ENCODE results near the gene LMAN1L.

The LMAN1L gene

DNA sequence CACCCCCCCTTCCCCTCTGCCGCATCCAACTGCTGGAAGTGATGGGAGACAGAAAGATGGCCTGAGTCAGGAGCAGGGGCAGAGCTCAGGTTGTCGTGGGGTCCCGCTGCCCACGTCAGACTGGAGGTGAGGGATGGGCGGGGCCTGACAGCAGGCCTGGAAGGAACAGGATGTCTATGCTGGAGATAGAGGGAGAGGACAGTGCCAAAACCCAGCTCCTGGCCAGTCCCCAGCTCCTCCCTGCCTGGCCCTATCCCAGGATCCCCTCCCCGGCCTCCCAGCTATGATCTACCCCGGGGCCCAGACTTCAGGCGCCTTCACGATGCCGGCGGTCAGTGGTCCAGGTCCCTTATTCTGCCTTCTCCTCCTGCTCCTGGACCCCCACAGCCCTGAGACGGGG is at the start of gene LMAN1L:
Gene LMAN1L, plus strand, starts transcription at position 303 of the 400 bp plus-strand sequence. Its CDS starts 20 bp downstream, at position 323.
- DNase-seq (ENCODE audit: low read depth) = no peak

DNA sequence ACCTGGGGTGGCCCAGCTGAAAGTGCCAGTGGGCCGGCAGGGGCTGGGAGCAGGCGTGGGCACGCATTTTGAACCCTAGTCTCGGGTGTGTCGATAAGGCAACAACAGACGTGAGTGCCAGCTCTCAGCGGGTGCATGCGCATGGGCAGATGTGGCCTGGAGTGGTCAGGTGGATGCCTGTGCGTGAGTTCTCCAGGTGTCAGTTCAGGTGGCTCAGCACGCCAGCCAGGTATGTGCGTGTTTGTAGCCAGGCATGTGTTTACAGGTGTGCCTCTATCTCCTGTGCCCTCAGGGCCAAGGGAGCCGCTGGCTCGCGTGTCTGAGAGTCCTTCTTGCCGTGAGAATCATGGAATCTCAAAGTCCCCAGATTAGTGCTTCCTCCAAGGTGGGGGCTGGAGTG is 49.2 kb upstream of the LMAN1L start:
- DNase-seq (ENCODE audit: low read depth) = no peak

DNA sequence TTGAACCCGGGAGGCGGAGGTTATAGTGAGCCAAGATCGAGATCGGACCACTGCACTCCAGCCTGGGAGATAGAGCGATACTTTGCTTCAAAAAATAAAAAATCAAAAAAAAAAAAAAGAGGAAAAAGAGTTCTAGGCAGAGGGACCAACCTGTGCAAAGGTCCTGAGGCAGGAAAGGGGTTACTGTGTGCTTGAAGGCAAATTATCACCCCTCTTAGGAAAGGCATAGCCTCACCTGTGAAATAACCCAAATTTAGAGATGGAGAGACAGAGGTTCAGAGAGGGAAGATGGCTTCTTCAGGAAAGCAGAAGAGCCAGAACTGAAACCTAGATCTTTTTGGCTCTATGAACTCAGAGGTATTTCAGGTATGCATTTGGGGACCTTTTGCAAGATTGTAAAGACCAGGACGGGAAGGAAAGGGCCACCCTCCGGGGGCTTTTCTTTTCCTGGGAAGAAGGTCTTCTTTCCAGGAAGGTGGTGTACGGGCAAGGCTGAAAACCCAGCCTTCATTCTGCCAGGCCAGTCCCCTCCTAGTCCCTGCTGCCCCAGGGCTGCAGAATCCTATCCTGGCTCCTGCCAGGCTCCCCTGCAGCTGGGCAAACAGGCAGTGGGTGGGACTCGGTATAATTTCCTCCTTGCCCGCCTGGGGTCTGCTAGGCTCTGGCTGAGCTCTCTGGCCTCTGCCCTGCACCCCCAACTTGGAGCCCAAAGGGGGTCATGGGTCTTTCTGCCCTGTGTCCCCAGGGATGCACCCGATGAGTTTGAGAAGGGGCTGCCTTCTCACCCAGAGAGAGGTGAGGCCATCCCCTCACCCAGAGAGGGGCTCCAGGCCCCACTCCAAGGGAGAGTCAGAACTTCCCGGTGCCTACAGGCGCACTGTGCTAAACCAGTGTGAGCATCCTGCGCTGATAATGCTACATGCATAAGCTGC is 45.2 kb upstream of the LMAN1L start:
- DNase-seq (ENCODE audit: low read depth) = no peak

DNA sequence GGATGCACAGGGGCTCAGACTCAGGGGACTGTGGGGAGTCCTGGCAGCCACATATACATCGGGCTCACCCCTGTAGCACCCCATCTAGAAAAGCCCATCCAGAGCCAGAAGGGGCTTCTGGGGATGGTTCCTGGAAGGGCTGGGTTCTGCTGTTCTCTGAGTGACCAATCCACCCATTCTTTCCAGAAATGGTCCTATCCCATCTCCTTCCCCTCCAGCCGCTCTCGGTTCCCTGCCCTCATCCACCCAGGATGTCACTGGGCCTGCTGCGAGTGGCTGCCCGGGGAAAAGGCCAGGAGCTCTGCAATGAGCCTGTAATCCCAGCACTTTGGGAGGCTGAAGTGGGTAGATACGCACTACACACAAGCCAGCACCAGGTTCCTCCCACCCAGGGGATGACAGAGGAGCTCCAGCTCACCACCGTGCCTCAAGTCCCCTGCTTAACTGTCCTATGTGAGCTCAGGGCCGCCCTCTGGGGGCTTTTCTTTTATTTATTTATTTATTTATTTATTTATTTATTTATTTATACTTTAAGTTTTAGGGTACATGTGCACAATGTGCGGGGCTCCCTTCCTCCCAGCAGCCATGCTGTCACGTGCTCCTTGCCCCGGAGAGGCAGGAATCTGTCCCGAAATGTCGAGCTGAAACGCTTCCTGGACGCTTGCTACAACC is 44.4 kb upstream of the LMAN1L start:
- no peak for DNase-seq (ENCODE audit: low read depth)

DNA sequence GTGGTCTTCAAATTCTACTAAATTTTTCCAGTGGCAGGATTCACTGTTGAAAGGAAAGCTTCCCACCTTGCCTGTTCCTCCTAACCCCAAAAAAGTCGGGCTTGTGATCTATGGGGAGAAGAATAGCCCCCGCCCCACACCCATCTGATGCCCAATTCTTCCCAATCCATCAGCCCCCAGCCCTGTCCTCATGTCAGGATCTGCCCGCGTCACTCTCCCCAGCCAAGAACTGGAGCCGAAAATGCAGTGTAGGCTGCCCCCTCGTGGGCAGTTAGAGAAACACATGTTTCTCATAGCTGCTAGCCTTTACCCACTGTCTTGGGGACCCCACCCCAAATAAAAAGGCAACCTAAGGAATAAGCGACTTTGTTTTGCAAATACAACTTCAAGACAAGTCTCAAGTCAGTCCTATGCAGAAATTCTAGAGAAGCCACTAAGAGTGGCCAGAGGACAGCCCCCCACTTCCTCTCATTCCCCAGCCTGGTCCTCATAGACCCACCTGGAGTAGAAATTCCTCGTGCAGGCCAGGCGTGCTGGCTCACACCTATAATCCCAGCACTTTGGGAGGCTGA is 43.8 kb upstream of the LMAN1L start:
- DNase-seq (ENCODE audit: low read depth) = no peak

DNA sequence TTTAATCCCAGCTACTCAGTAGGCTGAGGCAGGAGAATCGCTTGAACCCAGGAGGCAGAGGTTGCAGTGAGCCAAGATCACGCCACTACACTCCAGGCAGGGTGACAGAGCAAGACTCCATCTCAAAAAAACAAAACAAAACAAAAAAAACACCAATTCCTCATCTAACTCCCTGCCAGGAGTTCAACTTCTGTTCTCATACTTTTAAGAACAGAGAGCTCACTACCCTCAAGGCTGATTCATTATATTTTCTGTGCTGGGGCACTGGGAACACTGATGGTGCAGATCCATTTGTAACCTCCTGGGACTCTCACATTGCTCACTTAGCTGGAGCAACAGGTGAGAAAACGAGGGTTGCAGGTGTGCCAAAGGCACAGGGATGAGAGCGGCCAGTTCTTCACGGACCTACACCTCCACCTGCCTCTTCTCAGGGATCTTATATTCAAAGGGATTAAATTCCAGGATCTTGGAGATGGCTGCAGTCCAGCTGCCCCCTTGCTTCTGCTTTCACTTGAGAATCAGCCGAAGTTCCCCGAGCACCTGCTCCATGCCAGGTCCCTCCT is 43.1 kb upstream of the LMAN1L start:
- no peak for DNase-seq (ENCODE audit: low read depth)

DNA sequence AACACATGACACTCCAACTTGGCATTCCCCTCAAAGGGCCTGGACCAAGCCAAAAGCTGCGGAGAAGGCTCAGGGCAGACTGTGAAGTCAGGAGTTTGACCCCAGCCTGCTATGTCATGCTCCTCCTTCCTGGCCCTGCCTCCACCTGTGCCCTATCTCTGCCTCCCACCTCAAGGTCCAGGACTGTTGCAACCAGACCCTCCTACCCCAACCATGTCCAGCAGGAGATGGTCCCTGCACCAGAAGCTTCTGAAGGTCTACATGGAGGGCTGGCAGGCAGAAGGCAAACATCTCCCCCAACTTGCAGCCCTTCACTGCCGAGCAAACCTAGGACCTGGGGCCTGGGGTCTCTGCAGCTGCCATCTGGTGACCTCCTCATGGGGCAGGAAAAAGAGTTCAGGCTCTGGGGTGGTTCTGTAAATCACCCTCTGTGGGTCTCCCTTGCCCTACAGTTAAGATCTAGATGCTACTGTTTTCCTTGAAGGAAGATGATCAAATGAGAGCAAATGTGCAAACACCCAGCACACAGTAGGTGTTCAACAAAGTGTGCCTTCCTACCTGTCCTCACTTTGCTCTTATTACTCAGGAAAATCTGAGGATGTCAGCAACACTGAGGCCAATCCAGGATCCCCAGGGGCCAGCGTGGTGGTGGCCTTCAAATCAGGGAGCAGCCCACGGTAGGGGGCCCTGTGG is 42.3 kb upstream of the LMAN1L start:
- DNase-seq (ENCODE audit: low read depth) = no peak

DNA sequence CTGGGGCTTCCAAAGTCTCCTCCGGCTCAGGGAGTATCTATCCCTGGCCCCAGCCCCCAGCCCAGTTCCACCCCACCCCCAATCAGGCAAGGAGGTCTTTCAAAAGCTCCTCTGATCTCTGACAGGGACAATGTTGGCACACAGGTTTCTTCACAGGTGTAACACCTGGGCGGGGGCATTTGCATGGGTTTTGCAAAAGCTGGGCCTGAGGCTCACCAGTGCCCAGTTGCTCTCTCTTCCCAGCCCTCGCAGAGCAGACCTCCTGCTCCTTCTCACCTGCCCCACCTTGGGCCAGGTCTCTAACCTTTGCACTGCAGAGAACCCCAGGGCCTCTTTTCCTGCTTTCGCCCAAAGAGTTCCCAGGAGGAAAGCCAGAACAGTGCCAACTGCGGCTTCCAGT is 39.3 kb upstream of the LMAN1L start:
- no peak for DNase-seq (ENCODE audit: low read depth)

DNA sequence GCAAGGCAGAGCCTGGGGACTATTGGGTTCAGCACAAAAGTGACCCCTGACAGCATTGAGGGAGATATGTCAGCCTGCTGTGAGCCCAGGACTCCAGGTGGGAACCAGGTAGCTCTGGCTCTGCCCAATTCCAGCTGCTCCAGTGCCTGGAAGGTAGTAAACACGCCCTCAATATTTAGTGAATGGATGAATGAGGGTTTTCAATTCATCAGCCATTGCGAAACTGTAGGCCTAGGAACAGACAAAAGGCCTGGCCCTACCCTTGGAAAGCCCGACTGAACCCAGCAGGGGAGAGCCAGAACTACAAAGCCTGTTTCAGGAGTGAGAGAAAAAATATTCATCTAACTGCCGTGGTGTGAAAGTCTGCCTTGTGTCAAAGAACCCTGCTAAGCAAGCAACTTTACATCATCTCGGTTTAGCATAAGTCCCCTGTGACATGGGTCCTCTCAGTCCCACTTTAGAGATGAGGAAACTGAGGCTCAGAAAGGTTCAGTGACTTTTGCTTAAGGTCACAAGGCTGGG is 38.8 kb upstream of the LMAN1L start:
- DNase-seq (ENCODE audit: low read depth) = no peak

DNA sequence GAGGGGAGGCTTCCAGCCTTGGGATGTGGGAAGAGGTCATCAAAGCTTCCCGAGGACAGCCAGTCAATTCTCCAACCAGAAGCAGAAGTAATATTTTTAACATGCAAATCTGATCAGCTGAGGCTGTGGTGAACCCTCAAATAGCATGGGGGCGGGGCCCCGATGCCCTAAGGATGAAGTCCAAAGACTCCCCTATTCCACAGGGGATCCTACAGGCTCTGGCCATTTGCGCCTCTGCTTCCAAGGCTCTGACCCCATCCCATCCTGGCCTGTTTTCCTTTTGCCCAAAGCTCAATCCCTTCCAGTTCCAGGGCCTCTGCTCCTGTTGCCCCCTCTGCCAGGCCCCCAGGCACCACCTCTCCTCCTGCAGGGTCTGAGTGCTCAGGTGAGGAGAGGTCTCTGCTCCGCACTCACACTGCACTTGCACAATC is 37.5 kb upstream of the LMAN1L start:
- no peak for DNase-seq (ENCODE audit: low read depth)

DNA sequence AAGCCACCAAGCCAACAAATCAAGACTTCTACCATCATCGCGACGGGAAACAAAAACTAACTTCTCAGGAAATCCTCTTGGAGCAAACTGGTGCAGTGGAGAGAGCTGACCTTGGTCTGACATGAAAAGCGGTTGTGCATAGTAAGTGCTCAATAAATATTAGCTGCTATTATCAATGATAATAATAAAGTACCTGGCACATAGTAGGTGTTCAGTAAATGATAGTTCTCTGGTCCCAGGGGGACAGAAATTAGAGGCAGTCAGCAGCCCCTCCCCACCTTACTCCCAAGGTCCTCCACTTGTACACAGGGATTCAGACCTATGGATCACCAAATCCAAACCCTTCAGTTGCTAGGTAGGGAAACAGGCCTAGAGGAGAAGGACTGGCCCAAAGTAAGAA is 36.7 kb upstream of the LMAN1L start:
- no peak for DNase-seq (ENCODE audit: low read depth)

DNA sequence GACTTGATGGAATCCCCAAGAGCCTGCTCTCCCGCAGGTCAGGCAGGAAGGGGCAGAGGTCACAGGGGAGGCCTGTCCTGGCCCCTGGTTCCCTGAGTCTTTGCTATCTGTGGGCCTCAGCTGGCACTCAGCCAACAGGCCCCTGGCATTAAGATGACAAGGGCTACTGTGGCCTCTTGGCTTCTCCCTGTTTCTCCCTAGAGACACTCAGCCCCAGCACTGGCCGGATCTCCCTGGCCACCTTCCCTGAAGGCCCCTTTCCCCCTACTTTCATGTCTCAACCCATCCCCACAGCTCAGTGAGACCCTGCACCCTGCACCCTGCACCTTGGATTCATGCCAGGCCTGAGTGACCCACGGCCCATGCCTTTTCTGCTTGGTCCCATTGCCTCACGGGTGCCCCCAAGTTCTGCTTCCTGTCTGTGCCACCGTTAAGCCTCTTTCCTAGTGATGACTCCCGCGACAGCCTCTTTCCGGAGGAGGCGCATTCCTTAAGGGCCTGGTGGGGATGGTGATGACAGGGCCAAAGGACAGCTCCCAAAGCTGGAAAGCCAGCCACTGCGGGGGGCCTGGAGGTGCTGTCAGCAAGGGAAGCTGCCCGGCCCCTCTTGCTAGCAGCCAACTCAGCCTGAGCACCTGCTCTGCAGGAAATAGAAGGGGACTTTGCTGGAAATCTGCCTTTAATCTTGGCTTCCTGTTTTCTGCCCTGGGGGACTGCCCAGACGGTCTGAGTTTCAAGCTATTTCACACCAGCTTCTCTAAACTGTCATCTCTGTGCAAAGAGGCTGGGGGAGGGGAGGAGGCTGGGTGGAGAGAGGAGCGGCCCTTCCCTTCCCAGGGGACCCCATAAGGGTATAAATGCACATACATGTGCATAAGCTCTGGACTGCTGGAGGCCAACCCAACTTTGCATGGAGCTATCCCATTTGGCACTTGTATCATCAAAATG is 35.5 kb upstream of the LMAN1L start:
- DNase-seq (ENCODE audit: low read depth) = peak; percentile 47

DNA sequence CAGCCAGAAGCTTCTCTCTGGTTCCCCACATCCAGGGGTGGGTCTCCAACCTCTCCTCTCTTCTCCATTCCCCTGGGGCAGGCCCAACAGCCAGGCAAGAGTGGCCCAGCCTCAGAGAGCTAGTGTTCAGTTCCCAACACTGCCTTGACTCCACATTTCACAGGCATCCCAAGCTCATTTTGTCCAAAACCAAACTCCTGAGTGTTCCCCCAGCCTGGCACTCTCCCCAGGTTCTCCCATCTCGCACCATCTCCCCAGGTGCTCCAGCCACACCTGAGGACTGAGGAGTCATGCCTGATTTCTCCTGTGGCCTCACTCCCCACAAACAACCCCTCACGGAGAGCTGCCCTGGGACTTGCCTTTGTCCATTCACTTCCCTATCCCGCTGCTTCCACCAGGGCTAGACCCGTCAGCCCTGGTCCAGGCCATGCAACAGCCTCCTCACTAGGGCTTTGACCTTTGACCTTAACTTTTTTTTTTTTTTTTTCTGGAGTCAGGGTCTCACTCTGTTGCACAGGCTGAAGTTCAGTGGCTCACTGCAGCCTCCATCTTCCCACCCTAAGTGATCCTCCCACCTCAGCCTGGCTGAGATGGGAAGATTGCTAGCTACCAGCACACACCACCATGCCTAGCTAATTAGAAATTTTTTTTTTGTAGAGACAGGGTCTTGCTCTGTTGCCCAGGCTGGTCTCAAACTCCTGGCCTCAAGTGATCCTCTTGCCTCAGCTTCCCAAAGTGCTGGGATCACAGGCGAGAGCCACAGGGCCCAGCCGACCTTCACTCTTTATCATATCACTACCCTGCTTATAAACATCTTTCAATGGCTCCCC is 34.7 kb upstream of the LMAN1L start:
- DNase-seq (ENCODE audit: low read depth) = no peak

DNA sequence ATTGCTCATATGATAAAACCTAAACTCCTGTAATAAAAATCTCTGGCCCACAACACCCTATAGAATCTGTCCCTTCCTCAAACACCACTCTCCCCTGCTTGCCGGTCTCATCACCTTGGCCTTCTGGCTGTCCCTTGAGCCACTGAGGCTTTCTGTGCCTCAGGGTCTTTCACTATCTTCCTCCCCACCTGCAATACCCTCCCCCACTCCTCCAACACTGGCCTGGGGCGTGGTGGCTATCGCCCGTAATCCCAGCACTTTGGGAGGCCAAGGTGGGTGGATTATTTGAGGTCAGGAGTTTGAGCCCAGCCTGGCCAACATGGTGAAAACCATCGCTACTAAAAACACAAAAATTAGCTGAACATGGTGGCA is 34.0 kb upstream of the LMAN1L start:
- DNase-seq (ENCODE audit: low read depth) = no peak

DNA sequence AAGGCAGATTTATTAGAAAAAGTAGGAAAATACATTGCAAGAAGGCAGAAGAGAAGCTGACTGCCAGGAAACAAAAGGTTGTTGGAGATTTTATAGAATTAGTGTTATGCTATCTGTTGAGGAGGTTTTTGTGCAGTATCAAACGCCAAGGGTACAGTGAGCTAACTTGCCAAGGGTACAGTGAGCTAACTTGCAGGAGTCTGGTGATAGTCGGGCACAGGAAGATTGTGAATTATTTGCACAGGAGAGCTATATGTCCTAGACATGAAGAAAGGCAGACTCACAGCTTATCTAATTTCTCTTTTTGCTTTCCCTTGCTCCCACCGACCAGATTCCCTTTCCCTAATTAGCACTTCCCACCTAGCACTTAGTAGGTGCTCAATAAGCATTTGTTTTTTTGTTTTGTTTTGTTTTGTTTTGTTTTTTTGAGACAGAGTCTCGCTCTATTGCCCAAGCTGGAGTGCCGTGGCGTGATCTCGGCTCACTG is 33.4 kb upstream of the LMAN1L start:
- DNase-seq (ENCODE audit: low read depth) = no peak

DNA sequence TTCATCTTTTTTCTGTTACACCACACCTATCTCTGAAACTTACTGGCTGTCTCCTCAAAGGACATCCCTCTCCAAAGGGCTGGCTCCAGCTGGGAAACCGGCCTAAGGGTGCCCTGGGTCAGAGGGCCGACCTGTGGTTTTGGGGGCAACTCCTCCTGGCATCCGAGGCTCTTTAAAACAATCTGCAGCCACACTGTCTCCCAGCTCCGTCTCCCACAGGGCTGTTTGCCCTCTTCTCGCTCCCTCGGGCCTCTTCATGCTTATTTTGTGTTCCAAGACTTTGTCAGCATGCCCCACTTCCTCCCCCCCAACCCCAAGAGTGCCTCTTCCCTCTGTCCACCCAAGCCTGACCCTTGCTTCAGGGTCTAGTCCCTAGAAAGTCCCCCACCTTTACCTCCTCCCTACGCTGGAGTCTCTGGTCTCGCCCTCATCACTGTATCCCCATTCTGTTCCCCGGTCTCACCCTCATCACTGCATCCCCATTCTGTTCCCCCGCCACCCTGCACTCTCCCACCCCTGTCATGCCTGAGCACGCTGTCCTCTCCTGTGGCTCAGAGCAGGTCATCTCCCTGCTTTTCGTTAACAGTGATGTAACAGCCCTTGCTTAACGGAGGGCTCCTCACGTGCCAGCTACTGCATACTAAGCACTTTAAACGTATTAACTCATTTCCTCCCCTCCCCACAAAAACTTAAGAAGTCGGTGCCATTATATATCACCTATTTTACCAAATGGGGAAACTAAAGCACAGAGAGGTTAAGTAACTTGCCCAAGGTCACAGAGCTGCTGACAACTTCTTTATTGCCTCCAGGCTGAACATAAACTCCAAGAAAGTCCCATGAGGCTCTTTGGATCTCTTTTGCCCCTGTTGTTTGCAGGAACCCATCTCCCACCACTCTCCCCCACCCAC is 31.9 kb upstream of the LMAN1L start:
- no peak for DNase-seq (ENCODE audit: low read depth)

DNA sequence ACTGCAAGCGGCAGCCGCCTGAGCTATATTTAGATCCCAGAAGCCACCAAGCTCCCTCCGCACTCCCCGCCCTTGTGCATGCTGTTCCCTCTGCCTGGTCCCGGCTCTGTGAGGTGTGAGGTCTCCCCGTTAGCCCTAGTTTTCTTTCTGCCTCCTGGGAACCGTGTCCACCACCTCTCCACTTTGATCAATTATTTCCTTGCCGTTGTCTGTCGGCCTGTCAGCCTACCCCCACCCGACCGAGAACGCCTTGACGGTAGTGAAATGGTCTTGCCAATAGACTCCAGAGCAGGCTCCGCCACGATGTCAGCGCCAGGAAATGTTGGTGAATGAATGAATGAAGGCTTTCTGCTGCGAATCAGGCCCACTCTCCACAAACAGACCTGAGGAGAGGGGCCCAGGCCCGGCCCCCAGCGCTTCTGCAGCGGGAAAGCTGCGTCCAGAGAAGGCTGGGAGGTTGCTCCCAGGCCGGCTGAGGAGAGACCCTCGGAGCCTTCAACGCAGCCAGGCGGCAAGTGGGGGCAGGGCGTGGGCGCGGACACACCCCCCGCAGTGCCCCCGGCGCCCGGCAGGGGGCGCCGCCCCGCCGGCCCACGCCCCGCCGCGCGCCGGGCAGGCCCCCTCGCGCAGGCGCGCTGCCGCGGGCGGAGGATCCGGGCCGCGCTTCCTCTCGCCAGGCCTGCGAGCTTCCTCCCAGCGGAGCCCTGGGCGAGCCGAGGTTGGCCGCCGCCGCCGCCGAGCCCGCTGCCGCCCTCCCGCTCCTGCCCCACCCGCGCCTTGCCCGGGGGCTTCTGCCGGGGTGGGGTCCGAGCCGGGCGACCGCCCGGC is 31.0 kb upstream of the LMAN1L start, which contains the start of gene CSK:
Gene CSK, plus strand, starts transcription at position 650 of the 828 bp plus-strand sequence. CDS start 16,218 bp downstream, outside the sequence.
- DNase-seq (ENCODE audit: low read depth) = peak; percentile 69

Data from activated gamma-delta T cell treated with anti-CD3 and anti-CD28 coated beads, Interleukin-2, amount 50 U/mL, for 16 hours (primary cell).